GM23338 (cell line): ENCODE data around the gene EPSTI1. TPM values are rescaled to one million over a fixed set of nuclear protein-coding genes. Genes with fewer than 3 reads are reported as not detected.

ENCODE experiments used
- ATAC-seq: fragments of 200-7000 bp; cut with Tn5 transposase; 3 replicates; pipeline ENCODE4 v1.9.1; 2020
- DNase-seq: peaks from one replicate; pipeline ENCODE4 v3.0.0-alpha.2; 2015; ENCODE audit warnings: low spot score
- H2AFZ ChIP-seq: fragments of 200-600 bp; sonication (generic); 2 replicates; pipeline ENCODE4 v1.8.0; 2016; ENCODE audit warnings: antibody characterized with exemption, mild to moderate bottlenecking, moderate library complexity
- H3F3A ChIP-seq: fragments of 200-600 bp; sonication (generic); replicated peaks from 2 replicates; pipeline ENCODE4 v1.8.0; 2017; ENCODE audit warnings: antibody characterized with exemption, mixed run types, low read depth
- H3K27ac ChIP-seq: fragments of 200-600 bp; sonication (generic); 2 replicates; pipeline ENCODE4 v1.6.1; 2016; ENCODE audit warnings: low read depth
- H3K27me3 ChIP-seq: fragments of 200-600 bp; sonication (generic); 2 replicates; pipeline ENCODE4 v1.8.0; 2016; ENCODE audit warnings: mild to moderate bottlenecking, mixed run types, moderate library complexity; ENCODE audit not compliant: insufficient read depth
- H3K36me3 ChIP-seq: fragments of 200-600 bp; sonication (generic); 2 replicates; pipeline ENCODE4 v1.8.0; 2016; ENCODE audit warnings: mild to moderate bottlenecking; ENCODE audit not compliant: insufficient read depth
- H3K4me1 ChIP-seq: fragments of 200-600 bp; sonication (generic); 2 replicates; pipeline ENCODE4 v1.8.0; 2016; ENCODE audit warnings: mild to moderate bottlenecking, moderate library complexity; ENCODE audit not compliant: insufficient read depth
- H3K4me2 ChIP-seq: fragments of 200-600 bp; sonication (generic); 2 replicates; pipeline ENCODE4 v1.7.1; 2017; ENCODE audit warnings: mixed run types
- H3K4me3 ChIP-seq: fragments of 200-600 bp; sonication (generic); 2 replicates; pipeline ENCODE4 v1.6.1; 2016; ENCODE audit warnings: mixed run types
- H3K79me2 ChIP-seq: fragments of 200-600 bp; sonication (generic); replicated peaks from 2 replicates; pipeline ENCODE4 v1.8.0; 2017; ENCODE audit warnings: mild to moderate bottlenecking; ENCODE audit not compliant: insufficient read depth
- H3K9me2 ChIP-seq: fragments of 200-600 bp; sonication (generic); 2 replicates; pipeline ENCODE4 v1.8.0; 2017; ENCODE audit not compliant: insufficient read depth
- H4K20me1 ChIP-seq: fragments of 200-600 bp; sonication (generic); replicated peaks from 2 replicates; pipeline ENCODE4 v1.8.0; 2017; ENCODE audit warnings: mild to moderate bottlenecking; ENCODE audit not compliant: insufficient read depth
- H3K27ac Mint-ChIP-seq: 2 replicates; pipeline ENCODE4 v1.8.0; 2020; ENCODE audit warnings: inconsistent platforms, mild to moderate bottlenecking, moderate library complexity, mixed read lengths
- H3K27me3 Mint-ChIP-seq: 3 replicates; pipeline ENCODE4 v1.8.0; 2022; ENCODE audit warnings: low read depth, mild to moderate bottlenecking, moderate library complexity, mixed read lengths, inconsistent platforms; ENCODE audit not compliant: insufficient read depth, poor library complexity
- H3K36me3 Mint-ChIP-seq: 3 replicates; pipeline ENCODE4 v1.8.0; 2021; ENCODE audit warnings: low read depth, mild to moderate bottlenecking, inconsistent platforms, moderate library complexity, mixed read lengths
- H3K4me1 Mint-ChIP-seq: 3 replicates; pipeline ENCODE4 v1.8.0; 2020; ENCODE audit warnings: mild to moderate bottlenecking, inconsistent platforms, mixed read lengths
- H3K4me3 Mint-ChIP-seq: 3 replicates; pipeline ENCODE4 v1.8.0; 2021; ENCODE audit warnings: moderate library complexity, mild to moderate bottlenecking, inconsistent platforms, mixed read lengths
- H3K9me3 Mint-ChIP-seq: 3 replicates; pipeline ENCODE4 v1.8.0; 2020; ENCODE audit warnings: moderate library complexity, mild to moderate bottlenecking, inconsistent platforms, mixed read lengths
- POLR2AphosphoS5 ChIP-seq: IDR thresholded peaks from 2 replicates; pipeline ENCODE4 v1.6.1; 2016; ENCODE audit warnings: antibody characterized with exemption, low read depth
- ZNF114 ChIP-seq: fragments of 250-450 bp; sonication (Bioruptor Pico); IDR thresholded peaks from 2 replicates; pipeline ENCODE4 v1.5.0; 2020; ENCODE audit warnings: mild to moderate bottlenecking, moderate library complexity
- ZNF331 ChIP-seq: fragments of 250-450 bp; sonication (Bioruptor Pico); IDR thresholded peaks from 2 replicates; pipeline ENCODE4 v1.5.0; 2020; ENCODE audit warnings: low read depth, mild to moderate bottlenecking, moderate library complexity
- ZNF462 ChIP-seq: fragments of 250-450 bp; sonication (Bioruptor Pico); IDR thresholded peaks from 2 replicates; pipeline ENCODE4 v1.5.0; 2020; ENCODE audit warnings: mild to moderate bottlenecking, moderate library complexity
- polyA plus RNA-seq: library from polyadenylated mRNA; unstranded; fragments of >200 nt; fragmentation: Nextera tagmentation; extraction: Ambion mirVana; gene quantifications from 2 replicates; pipeline ENCODE4 v1.2.1, GENCODE V29; 2016
- total RNA-seq: library from RNA; depleted of rRNA; stranded (reverse); fragments of >200 nt; shearing (Covaris generic); gene quantifications from 2 replicates; pipeline ENCODE4 v1.2.3, GENCODE V29; 2014
- TF ChIP-seq, protein P1 (sequence below): IDR thresholded peaks from one replicate; pipeline ENCODE4 v1.6.1; 2018; ENCODE audit warnings: antibody characterized with exemption; ENCODE audit not compliant: unreplicated experiment

The EPSTI1 gene
- total and polyA plus RNA-seq, 2 experiments from 2014 or later, result 0.10 to 0.68 TPM

- Mint-ChIP-seq H3K4me1 (no peaks in the 10 kb centered on the region), H3K27ac (no peak overlapping the region)
These were observed 84.3 kb downstream of the EPSTI1 start for GRCh38 chr13:42907745-42908144.

More at GRCh38 chr13:42907745-42908144, 84.3 kb downstream of the EPSTI1 start:
- Histone ChIP-seq H3K4me1 (no peaks in the 10 kb centered on the region), H3K36me3 (no peaks in the 10 kb centered on the region), H3K27me3 (no peaks in the 10 kb centered on the region), H3K79me2 (no peaks in the 10 kb centered on the region), H3K27ac (no peak overlapping the region), H3F3A (no peaks in the 10 kb centered on the region), H4K20me1 (no peaks in the 10 kb centered on the region), H3K4me2 (no peak overlapping the region), H2AFZ (no peak overlapping the region), H3K4me3 (no peak overlapping the region), H3K9me2 (no peaks in the 10 kb centered on the region)
- Mint-ChIP-seq H3K36me3 (no peaks in the 10 kb centered on the region), H3K27me3 (no peaks in the 10 kb centered on the region), H3K9me3 (no peaks in the 10 kb centered on the region), H3K4me3 (no peak overlapping the region)
- DNase-seq (no peak), ATAC-seq (no peak)
- TF ChIP-seq, protein P1, sequence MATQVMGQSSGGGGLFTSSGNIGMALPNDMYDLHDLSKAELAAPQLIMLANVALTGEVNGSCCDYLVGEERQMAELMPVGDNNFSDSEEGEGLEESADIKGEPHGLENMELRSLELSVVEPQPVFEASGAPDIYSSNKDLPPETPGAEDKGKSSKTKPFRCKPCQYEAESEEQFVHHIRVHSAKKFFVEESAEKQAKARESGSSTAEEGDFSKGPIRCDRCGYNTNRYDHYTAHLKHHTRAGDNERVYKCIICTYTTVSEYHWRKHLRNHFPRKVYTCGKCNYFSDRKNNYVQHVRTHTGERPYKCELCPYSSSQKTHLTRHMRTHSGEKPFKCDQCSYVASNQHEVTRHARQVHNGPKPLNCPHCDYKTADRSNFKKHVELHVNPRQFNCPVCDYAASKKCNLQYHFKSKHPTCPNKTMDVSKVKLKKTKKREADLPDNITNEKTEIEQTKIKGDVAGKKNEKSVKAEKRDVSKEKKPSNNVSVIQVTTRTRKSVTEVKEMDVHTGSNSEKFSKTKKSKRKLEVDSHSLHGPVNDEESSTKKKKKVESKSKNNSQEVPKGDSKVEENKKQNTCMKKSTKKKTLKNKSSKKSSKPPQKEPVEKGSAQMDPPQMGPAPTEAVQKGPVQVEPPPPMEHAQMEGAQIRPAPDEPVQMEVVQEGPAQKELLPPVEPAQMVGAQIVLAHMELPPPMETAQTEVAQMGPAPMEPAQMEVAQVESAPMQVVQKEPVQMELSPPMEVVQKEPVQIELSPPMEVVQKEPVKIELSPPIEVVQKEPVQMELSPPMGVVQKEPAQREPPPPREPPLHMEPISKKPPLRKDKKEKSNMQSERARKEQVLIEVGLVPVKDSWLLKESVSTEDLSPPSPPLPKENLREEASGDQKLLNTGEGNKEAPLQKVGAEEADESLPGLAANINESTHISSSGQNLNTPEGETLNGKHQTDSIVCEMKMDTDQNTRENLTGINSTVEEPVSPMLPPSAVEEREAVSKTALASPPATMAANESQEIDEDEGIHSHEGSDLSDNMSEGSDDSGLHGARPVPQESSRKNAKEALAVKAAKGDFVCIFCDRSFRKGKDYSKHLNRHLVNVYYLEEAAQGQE, result no peak
- TF ChIP-seq ZNF114 (CRISPR knock-in tag), result no peak
- TF ChIP-seq POLR2AphosphoS5, result no peak
- no peak for TF ChIP-seq ZNF331 (CRISPR knock-in tag)
- TF ChIP-seq ZNF462, result no peak
